GM23338 (cell line): ENCODE data around the gene EIF5A. TPM values are rescaled to one million over a fixed set of nuclear protein-coding genes. Genes with fewer than 3 reads are reported as not detected.
A peak's percentile ranks its signal among the peaks of the same experiment; 100 is the strongest.

Source experiments
- ATAC-seq: fragments of 200-7000 bp; cut with Tn5 transposase; 3 replicates; pipeline ENCODE4 v1.9.1; 2020
- DNase-seq: peaks from one replicate; pipeline ENCODE4 v3.0.0-alpha.2; 2015; ENCODE audit warnings: low spot score
- H2AFZ ChIP-seq: fragments of 200-600 bp; sonication (generic); 2 replicates; pipeline ENCODE4 v1.8.0; 2016; ENCODE audit warnings: antibody characterized with exemption, mild to moderate bottlenecking, moderate library complexity
- H3F3A ChIP-seq: fragments of 200-600 bp; sonication (generic); replicated peaks from 2 replicates; pipeline ENCODE4 v1.8.0; 2017; ENCODE audit warnings: antibody characterized with exemption, mixed run types, low read depth
- H3K27ac ChIP-seq: fragments of 200-600 bp; sonication (generic); 2 replicates; pipeline ENCODE4 v1.6.1; 2016; ENCODE audit warnings: low read depth
- H3K27me3 ChIP-seq: fragments of 200-600 bp; sonication (generic); 2 replicates; pipeline ENCODE4 v1.8.0; 2016; ENCODE audit warnings: mild to moderate bottlenecking, mixed run types, moderate library complexity; ENCODE audit not compliant: insufficient read depth
- H3K36me3 ChIP-seq: fragments of 200-600 bp; sonication (generic); 2 replicates; pipeline ENCODE4 v1.8.0; 2016; ENCODE audit warnings: mild to moderate bottlenecking; ENCODE audit not compliant: insufficient read depth
- H3K4me1 ChIP-seq: fragments of 200-600 bp; sonication (generic); 2 replicates; pipeline ENCODE4 v1.8.0; 2016; ENCODE audit warnings: mild to moderate bottlenecking, moderate library complexity; ENCODE audit not compliant: insufficient read depth
- H3K4me2 ChIP-seq: fragments of 200-600 bp; sonication (generic); 2 replicates; pipeline ENCODE4 v1.7.1; 2017; ENCODE audit warnings: mixed run types
- H3K4me3 ChIP-seq: fragments of 200-600 bp; sonication (generic); 2 replicates; pipeline ENCODE4 v1.6.1; 2016; ENCODE audit warnings: mixed run types
- H3K79me2 ChIP-seq: fragments of 200-600 bp; sonication (generic); replicated peaks from 2 replicates; pipeline ENCODE4 v1.8.0; 2017; ENCODE audit warnings: mild to moderate bottlenecking; ENCODE audit not compliant: insufficient read depth
- H3K9me2 ChIP-seq: fragments of 200-600 bp; sonication (generic); 2 replicates; pipeline ENCODE4 v1.8.0; 2017; ENCODE audit not compliant: insufficient read depth
- H4K20me1 ChIP-seq: fragments of 200-600 bp; sonication (generic); replicated peaks from 2 replicates; pipeline ENCODE4 v1.8.0; 2017; ENCODE audit warnings: mild to moderate bottlenecking; ENCODE audit not compliant: insufficient read depth
- H3K27ac Mint-ChIP-seq: 2 replicates; pipeline ENCODE4 v1.8.0; 2020; ENCODE audit warnings: inconsistent platforms, mild to moderate bottlenecking, moderate library complexity, mixed read lengths
- H3K27me3 Mint-ChIP-seq: 3 replicates; pipeline ENCODE4 v1.8.0; 2022; ENCODE audit warnings: low read depth, mild to moderate bottlenecking, moderate library complexity, mixed read lengths, inconsistent platforms; ENCODE audit not compliant: insufficient read depth, poor library complexity
- H3K36me3 Mint-ChIP-seq: 3 replicates; pipeline ENCODE4 v1.8.0; 2021; ENCODE audit warnings: low read depth, mild to moderate bottlenecking, inconsistent platforms, moderate library complexity, mixed read lengths
- H3K4me1 Mint-ChIP-seq: 3 replicates; pipeline ENCODE4 v1.8.0; 2020; ENCODE audit warnings: mild to moderate bottlenecking, inconsistent platforms, mixed read lengths
- H3K4me3 Mint-ChIP-seq: 3 replicates; pipeline ENCODE4 v1.8.0; 2021; ENCODE audit warnings: moderate library complexity, mild to moderate bottlenecking, inconsistent platforms, mixed read lengths
- H3K9me3 Mint-ChIP-seq: 3 replicates; pipeline ENCODE4 v1.8.0; 2020; ENCODE audit warnings: moderate library complexity, mild to moderate bottlenecking, inconsistent platforms, mixed read lengths
- CREB1 ChIP-seq: fragments of 250-450 bp; sonication (Bioruptor Pico); IDR thresholded peaks from 2 replicates; pipeline ENCODE4 v1.5.0; 2020; ENCODE audit warnings: low read depth, mild to moderate bottlenecking, moderate library complexity
- JUNB ChIP-seq: IDR thresholded peaks from one replicate; pipeline ENCODE4 v1.6.1; 2016; ENCODE audit warnings: antibody characterized with exemption; ENCODE audit not compliant: unreplicated experiment
- POLR2AphosphoS5 ChIP-seq: IDR thresholded peaks from 2 replicates; pipeline ENCODE4 v1.6.1; 2016; ENCODE audit warnings: antibody characterized with exemption, low read depth
- ZNF114 ChIP-seq: fragments of 250-450 bp; sonication (Bioruptor Pico); IDR thresholded peaks from 2 replicates; pipeline ENCODE4 v1.5.0; 2020; ENCODE audit warnings: mild to moderate bottlenecking, moderate library complexity
- ZNF331 ChIP-seq: fragments of 250-450 bp; sonication (Bioruptor Pico); IDR thresholded peaks from 2 replicates; pipeline ENCODE4 v1.5.0; 2020; ENCODE audit warnings: low read depth, mild to moderate bottlenecking, moderate library complexity
- polyA plus RNA-seq: library from polyadenylated mRNA; unstranded; fragments of >200 nt; fragmentation: Nextera tagmentation; extraction: Ambion mirVana; gene quantifications from 2 replicates; pipeline ENCODE4 v1.2.1, GENCODE V29; 2016
- total RNA-seq: library from RNA; depleted of rRNA; stranded (reverse); fragments of >200 nt; shearing (Covaris generic); gene quantifications from 2 replicates; pipeline ENCODE4 v1.2.3, GENCODE V29; 2014
- TF ChIP-seq, protein P1 (sequence below), 2 experiments: fragments of 200-600 bp in 1 of 2; sonication (generic) in 1 of 2; conservative IDR thresholded peaks; 2 replicates each; pipeline versions ENCODE4 v1.5.1 to v1.6.1; 2016 to 2017; ENCODE audit warnings: antibody characterized with exemption in 2 of 2, low read depth in 2 of 2, mild to moderate bottlenecking in 2 of 2, moderate library complexity in 1 of 2
- TF ChIP-seq, protein P2 (sequence below): IDR thresholded peaks from 2 replicates; pipeline ENCODE4 v1.6.1; 2016; ENCODE audit warnings: antibody characterized with exemption

Gene EIF5A
- total and polyA plus RNA-seq, 2 experiments from 2014 or later, result 833 to 1,562 TPM

DNA sequence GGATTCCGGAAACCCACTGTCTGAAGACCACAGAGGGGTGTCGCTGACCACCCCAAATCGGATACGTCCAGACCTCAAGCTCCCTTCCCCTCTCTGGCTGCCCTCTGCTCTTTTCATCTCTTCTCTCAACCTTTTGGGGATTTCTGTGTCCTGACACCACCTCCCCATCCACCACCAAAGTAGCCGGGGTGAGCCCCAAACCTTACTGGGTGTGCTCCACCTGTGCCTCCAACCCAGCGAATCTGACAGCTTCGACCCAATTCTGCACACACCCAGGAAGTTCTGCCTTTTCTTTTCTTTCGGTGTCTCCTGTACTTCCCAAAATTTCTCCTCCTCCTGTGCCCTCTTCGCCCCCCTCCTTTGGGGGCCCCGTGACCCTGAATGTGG is 45.1 kb downstream of the EIF5A start:
- TF ChIP-seq JUNB, result no peak
- TF ChIP-seq, protein P1, sequence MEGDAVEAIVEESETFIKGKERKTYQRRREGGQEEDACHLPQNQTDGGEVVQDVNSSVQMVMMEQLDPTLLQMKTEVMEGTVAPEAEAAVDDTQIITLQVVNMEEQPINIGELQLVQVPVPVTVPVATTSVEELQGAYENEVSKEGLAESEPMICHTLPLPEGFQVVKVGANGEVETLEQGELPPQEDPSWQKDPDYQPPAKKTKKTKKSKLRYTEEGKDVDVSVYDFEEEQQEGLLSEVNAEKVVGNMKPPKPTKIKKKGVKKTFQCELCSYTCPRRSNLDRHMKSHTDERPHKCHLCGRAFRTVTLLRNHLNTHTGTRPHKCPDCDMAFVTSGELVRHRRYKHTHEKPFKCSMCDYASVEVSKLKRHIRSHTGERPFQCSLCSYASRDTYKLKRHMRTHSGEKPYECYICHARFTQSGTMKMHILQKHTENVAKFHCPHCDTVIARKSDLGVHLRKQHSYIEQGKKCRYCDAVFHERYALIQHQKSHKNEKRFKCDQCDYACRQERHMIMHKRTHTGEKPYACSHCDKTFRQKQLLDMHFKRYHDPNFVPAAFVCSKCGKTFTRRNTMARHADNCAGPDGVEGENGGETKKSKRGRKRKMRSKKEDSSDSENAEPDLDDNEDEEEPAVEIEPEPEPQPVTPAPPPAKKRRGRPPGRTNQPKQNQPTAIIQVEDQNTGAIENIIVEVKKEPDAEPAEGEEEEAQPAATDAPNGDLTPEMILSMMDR (conservative IDR thresholded peaks at IDR 0.05; ENCODE audit: low read depth in 2 of 2), result peak in 1 of 2 experiments; percentile 59; a peak in 1 of 4 replicates
- no peak for TF ChIP-seq CREB1
- TF ChIP-seq ZNF114 (CRISPR knock-in tag), result no peak
- H3K36me3 ChIP-seq, result no peaks in the 10 kb centered on the region
- H3K79me2 ChIP-seq, result no peaks in the 10 kb centered on the region
- H3K27me3 Mint-ChIP-seq, result peaks cover 47% of the 10 kb centered on the region
- H4K20me1 ChIP-seq, result no peaks in the 10 kb centered on the region; the same call in 1 of the 2 replicates
- peak overlapping the region; percentile 99 for H3K4me2 ChIP-seq
- peaks cover 18% of the 10 kb centered on the region for H3F3A ChIP-seq
- H3K27ac ChIP-seq, result no peak overlapping the region
- peak overlapping the region; percentile 96 for H3K4me3 ChIP-seq
- ATAC-seq (no peak), DNase-seq (no peak)
- no peaks in the 10 kb centered on the region for H3K27me3 ChIP-seq
- peaks cover 34% of the 10 kb centered on the region for H3K4me1 Mint-ChIP-seq
- H3K27ac Mint-ChIP-seq, result peak overlapping the region; percentile 42; the same call in 1 of the 2 replicates
- H2AFZ ChIP-seq, result peak overlapping the region; percentile 69; the same call in 1 of the 2 replicates
- peaks cover 4% of the 10 kb centered on the region; the same call in 1 of the 3 replicates for H3K36me3 Mint-ChIP-seq
- H3K9me2 ChIP-seq, result no peaks in the 10 kb centered on the region
- H3K4me1 ChIP-seq, result peaks cover 24% of the 10 kb centered on the region
- H3K9me3 Mint-ChIP-seq, result no peaks in the 10 kb centered on the region
- peak overlapping the region; percentile 82 for H3K4me3 Mint-ChIP-seq

DNA sequence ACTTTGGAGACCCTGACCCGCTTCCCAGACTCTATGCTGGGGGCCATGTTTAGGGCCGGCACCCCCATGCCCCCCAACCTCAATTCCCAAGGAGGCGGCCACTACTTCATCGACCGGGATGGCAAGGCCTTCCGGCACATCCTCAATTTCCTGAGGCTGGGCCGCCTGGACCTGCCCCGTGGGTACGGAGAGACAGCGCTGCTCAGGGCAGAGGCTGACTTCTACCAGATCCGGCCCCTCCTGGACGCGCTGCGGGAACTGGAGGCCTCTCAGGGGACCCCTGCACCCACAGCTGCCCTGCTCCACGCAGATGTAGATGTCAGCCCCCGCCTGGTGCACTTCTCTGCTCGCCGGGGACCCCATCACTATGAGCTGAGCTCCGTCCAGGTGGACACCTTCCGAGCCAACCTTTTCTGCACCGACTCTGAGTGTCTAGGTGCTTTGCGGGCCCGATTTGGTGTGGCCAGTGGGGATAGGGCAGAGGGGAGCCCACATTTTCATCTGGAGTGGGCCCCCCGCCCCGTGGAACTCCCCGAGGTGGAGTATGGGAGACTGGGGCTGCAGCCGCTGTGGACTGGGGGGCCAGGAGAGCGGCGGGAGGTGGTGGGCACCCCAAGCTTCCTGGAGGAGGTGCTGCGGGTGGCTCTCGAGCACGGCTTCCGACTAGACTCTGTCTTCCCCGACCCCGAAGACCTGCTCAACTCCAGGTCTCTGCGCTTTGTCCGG is 45.6 kb downstream of the EIF5A start:
- no peak for DNase-seq
- TF ChIP-seq ZNF331 (no peak), CREB1 (no peak)
- peaks cover 45% of the 10 kb centered on the region for H3K27me3 Mint-ChIP-seq
- H3K79me2 ChIP-seq, result no peaks in the 10 kb centered on the region
- H4K20me1 ChIP-seq, result no peaks in the 10 kb centered on the region; the same call in 1 of the 2 replicates
- H3K9me3 Mint-ChIP-seq, result no peaks in the 10 kb centered on the region
- no peak overlapping the region for H2AFZ ChIP-seq
- H3K4me3 ChIP-seq, result peak overlapping the region; percentile 96
- no peaks in the 10 kb centered on the region for H3K27me3 ChIP-seq
- no peak overlapping the region for H3K27ac ChIP-seq
- peak overlapping the region; percentile 82 for H3K4me3 Mint-ChIP-seq
- no peak overlapping the region for H3K27ac Mint-ChIP-seq
- H3K36me3 Mint-ChIP-seq, result peaks cover 4% of the 10 kb centered on the region; the same call in 1 of the 3 replicates
- H3F3A ChIP-seq, result peaks cover 18% of the 10 kb centered on the region
- no peaks in the 10 kb centered on the region for H3K9me2 ChIP-seq
- peaks cover 34% of the 10 kb centered on the region for H3K4me1 Mint-ChIP-seq
- ATAC-seq, result no peak
- no peaks in the 10 kb centered on the region for H3K36me3 ChIP-seq
- H3K4me1 ChIP-seq, result peaks cover 24% of the 10 kb centered on the region
- peak overlapping the region; percentile 99 for H3K4me2 ChIP-seq

DNA sequence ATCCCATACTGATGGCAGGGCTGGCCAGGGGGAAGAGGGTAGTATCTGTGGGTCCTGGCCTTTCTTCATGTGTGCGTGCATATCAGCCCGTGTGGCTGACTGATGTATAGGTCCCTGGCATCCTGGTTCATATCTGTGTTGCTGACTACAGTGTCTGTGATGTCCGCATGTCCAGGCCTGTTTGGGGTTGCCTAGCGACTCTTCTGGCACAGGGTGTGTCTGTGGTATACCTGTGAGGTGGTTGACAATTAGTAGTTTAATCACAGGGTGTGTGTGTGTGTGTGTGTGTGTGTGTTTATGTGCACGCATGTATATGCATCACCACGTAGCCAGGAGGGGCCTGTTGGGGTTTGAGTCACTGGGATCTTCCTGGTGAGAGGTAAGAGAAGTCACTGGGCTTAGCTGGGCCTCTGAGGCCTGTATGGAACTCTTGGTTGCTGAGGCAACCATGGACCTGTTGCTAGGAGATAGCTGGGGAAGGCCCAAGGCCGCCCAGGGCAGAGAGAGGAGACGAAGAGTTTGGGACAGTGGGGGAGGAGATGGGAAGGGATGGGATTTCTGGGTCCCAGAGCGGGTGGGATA is 46.9 kb downstream of the EIF5A start:
- Histone ChIP-seq H3K36me3 (no peaks in the 10 kb centered on the region), H3K4me2 (no peak overlapping the region), H3K4me3 (no peak overlapping the region), H3K27ac (no peak overlapping the region), H3F3A (peaks cover 16% of the 10 kb centered on the region), H4K20me1 (no peaks in the 10 kb centered on the region; the same call in 1 of the 2 replicates), H2AFZ (no peak overlapping the region), H3K79me2 (no peaks in the 10 kb centered on the region), H3K27me3 (no peaks in the 10 kb centered on the region), H3K4me1 (peaks cover 23% of the 10 kb centered on the region), H3K9me2 (no peaks in the 10 kb centered on the region)
- Mint-ChIP-seq H3K9me3 (no peaks in the 10 kb centered on the region), H3K36me3 (peaks cover 4% of the 10 kb centered on the region; the same call in 1 of the 3 replicates), H3K27ac (no peak overlapping the region), H3K4me1 (peaks cover 28% of the 10 kb centered on the region), H3K27me3 (peaks cover 43% of the 10 kb centered on the region), H3K4me3 (no peak overlapping the region; the same call in 2 of the 3 replicates)
- DNase-seq (peak; percentile 38), ATAC-seq (no peak)
- TF ChIP-seq, protein P2, sequence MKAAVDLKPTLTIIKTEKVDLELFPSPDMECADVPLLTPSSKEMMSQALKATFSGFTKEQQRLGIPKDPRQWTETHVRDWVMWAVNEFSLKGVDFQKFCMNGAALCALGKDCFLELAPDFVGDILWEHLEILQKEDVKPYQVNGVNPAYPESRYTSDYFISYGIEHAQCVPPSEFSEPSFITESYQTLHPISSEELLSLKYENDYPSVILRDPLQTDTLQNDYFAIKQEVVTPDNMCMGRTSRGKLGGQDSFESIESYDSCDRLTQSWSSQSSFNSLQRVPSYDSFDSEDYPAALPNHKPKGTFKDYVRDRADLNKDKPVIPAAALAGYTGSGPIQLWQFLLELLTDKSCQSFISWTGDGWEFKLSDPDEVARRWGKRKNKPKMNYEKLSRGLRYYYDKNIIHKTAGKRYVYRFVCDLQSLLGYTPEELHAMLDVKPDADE, result no peak
- no peak for TF ChIP-seq JUNB
- TF ChIP-seq POLR2AphosphoS5, result no peak
